Cardiac fibroblast (primary cell): ENCODE measurements around the gene CRYBG3.
"Not testable (repeated sequence)": the region's sequence is repeated elsewhere in the genome, so short reads cannot be mapped to it uniquely, and the experiment has no call there.

Experiments used
- DNase-seq, 2 donors: peaks; one replicate each; pipeline versions ENCODE4 v3.0.0 to v3.0.0-alpha.2; 2010; ENCODE audit warnings: low read depth in 2 of 2
- H3K4me3 ChIP-seq, 2 donors: replicated peaks in 1 of 2; 1 replicate in 1 of 2; 2 replicates in 1 of 2; pipeline ENCODE4 v1.5.1; 2011; ENCODE audit warnings: low read depth in 2 of 2, low read length in 2 of 2, mild to moderate bottlenecking in 2 of 2, moderate library complexity in 1 of 2
- CTCF ChIP-seq: IDR thresholded peaks from one replicate; pipeline ENCODE4 v1.5.1; 2011; ENCODE audit warnings: low read depth, mild to moderate bottlenecking, low read length, inconsistent platforms

The CRYBG3 gene

GRCh38 chr3:97831140-97831539, 9.3 kb downstream of the CRYBG3 start:
- no peak overlapping the region for H3K4me3 ChIP-seq
- TF ChIP-seq CTCF = no peak
- no peak for DNase-seq

GRCh38 chr3:97833184-97833583, 11.4 kb downstream of the CRYBG3 start:
- H3K4me3 ChIP-seq, DNase-seq: not testable (repeated sequence)

GRCh38 chr3:97835761-97836160, 13.9 kb downstream of the CRYBG3 start:
- no peak overlapping the region for H3K4me3 ChIP-seq
- TF ChIP-seq CTCF = no peak
- DNase-seq = peak in 1 of 2 donors; percentile 55

- no peak overlapping the region for H3K4me3 ChIP-seq
- DNase-seq = no peak
- TF ChIP-seq CTCF = no peak
Observed at GRCh38 chr3:97838393-97838792, 16.6 kb downstream of the CRYBG3 start.

- TF ChIP-seq CTCF = no peak
- no peak for DNase-seq
- H3K4me3 ChIP-seq = no peak overlapping the region
Observed at GRCh38 chr3:97839944-97840343, 18.1 kb downstream of the CRYBG3 start.

GRCh38 chr3:97841304-97841703, 19.5 kb downstream of the CRYBG3 start:
- no peak for DNase-seq
- TF ChIP-seq CTCF = no peak

GRCh38 chr3:97841956-97842355, 20.1 kb downstream of the CRYBG3 start:
- H3K4me3 ChIP-seq = no peak overlapping the region
- no peak for DNase-seq
- no peak for TF ChIP-seq CTCF

More at GRCh38 chr3:97841304-97841703, 19.5 kb downstream of the CRYBG3 start:
- H3K4me3 ChIP-seq = no peak overlapping the region
